Esophagus muscularis mucosa (tissue), 3 donors: ENCODE measurements around the gene PLEKHG4B.

Experiments used
- POLR2A ChIP-seq: fragments of 450-650 bp; IDR thresholded peaks from one replicate; pipeline ENCODE4 v1.6.1; 2017; ENCODE audit warnings: antibody characterized with exemption, moderate library complexity, mild to moderate bottlenecking, low read depth
- TF ChIP-seq, protein P1 (sequence below), 3 experiments: fragments of 200-600 bp in 2 of 3; fragments of 450-650 bp in 1 of 3; sonication (generic) in 2 of 3; IDR thresholded peaks; one replicate each; pipeline ENCODE4 v1.5.1; 2017 to 2019; ENCODE audit warnings: antibody characterized with exemption in 3 of 3, mild to moderate bottlenecking in 2 of 3, moderate library complexity in 1 of 3

DNA sequence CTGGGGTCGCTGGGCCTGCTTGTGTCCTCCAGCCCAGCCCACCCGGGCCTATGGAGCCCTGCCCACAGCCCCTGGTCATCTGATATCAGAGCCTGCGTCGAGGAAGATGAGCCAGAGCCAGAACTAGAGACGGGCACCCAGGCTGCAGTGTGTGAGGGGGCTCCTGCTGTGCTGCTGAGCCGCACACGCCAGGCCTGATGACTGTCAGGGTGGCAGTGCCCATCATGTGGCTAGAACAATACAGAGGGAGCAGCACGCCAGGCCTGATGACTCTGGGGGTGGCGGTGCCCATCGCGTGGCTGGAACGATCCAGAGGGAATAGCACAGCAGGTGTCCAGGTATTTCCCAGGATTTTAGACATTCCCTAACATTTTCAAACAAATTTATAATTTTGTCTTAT lies 90.2 kb downstream of the PLEKHG4B start:
- TF ChIP-seq, protein P1, sequence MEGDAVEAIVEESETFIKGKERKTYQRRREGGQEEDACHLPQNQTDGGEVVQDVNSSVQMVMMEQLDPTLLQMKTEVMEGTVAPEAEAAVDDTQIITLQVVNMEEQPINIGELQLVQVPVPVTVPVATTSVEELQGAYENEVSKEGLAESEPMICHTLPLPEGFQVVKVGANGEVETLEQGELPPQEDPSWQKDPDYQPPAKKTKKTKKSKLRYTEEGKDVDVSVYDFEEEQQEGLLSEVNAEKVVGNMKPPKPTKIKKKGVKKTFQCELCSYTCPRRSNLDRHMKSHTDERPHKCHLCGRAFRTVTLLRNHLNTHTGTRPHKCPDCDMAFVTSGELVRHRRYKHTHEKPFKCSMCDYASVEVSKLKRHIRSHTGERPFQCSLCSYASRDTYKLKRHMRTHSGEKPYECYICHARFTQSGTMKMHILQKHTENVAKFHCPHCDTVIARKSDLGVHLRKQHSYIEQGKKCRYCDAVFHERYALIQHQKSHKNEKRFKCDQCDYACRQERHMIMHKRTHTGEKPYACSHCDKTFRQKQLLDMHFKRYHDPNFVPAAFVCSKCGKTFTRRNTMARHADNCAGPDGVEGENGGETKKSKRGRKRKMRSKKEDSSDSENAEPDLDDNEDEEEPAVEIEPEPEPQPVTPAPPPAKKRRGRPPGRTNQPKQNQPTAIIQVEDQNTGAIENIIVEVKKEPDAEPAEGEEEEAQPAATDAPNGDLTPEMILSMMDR (IDR thresholded peaks at IDR 0.05) = no peak
- no peak for TF ChIP-seq POLR2A
